ENCODE data around the gene OSBPL7.
A peak's percentile ranks its signal among the peaks of the same experiment; 100 is the strongest.

OSBPL7 gene

DNA sequence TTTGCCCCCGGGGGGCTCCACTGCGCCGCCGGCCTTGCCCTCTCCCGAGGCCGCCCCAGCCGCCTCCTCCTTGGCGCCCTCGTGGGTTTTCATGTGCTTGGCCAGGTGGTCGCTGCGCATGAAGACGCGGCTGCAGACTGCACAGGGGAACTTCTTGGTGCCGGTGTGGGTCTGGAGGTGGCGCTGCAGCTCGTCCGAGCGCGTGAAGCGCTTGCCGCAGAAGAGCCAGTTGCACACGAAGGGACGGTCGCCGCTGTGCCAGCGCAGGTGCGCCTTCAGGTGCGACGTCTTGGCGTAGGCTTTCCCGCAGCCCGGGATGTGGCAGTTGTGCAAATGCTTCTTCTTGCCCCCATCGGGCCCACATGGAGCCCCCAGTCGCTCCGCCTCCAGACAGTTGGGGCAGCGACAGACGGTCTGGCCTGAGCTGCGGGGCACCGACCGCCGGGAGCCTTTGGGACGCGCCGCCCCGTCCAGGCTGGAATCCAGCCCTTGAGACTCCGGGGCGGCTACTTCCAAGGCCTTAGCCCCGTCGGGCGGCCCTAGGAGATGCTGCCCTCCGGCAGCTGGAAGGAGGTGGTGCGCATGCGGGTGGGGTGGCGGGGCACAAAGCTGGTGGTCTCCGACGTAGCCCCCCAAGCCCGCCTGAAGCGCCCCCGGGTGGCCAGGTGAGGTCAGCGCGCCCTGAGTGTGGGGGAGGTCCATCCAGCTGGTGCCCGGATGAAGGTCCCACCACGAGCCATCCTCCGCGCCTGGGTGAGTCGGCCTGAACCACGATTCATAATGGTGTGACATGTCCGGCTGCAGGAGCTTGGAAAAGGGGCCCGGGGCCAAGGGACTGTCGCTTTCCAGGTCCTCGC is 26.0 kb upstream of the OSBPL7 start:
- no peak for DNase-seq (ENCODE audit: low read depth)

DNA sequence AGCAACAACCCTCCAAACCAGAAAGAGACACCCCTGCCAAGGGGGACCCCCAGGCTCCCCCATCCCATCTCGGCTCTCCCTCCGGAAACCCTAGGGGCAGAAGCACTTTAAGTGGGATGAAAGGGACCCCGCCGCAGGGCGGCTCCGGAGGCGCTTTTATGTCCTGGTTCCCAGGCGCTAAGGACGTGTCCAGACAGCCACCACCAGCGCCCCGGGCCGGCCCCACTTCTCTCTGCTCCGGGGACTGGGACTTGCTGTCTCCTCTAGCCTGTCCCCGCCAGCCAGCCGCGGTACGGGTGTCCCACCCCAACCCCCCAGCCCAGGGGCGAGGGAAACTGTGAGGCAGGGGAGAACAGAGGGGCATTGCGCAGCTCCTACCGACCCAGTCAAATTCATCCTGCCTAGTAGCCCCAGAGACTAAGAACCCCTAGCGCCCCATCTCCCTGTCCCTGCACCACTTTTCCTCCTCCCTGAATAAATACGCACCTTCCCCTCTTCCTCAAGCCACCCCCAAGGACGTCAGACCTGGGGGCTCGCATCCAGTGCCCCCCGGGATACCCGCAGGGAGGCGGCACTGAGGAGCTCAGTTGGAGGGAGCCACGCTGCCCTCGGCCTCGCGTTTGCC is 25.2 kb upstream of the OSBPL7 start:
- no peak for DNase-seq (ENCODE audit: low read depth)

DNA sequence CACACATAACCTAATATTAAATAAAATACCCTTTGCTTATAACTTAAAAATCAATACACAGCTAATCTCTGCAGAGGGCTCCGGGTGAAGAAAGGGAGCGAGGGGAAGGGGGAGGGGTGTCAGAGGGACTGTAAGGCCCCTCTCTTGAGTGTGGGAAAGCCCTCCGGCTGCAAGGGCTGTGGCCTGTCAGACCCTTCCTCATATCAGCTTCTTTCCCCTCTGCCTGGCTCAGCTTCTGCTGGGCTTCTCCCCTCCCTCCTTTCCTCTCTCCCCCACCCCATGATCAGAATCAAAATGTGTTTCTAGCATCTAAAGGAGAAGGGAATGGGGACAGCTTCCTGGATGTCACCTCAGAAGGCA is 24.1 kb upstream of the OSBPL7 start:
- DNase-seq (ENCODE audit: low read depth), result no peak

DNA sequence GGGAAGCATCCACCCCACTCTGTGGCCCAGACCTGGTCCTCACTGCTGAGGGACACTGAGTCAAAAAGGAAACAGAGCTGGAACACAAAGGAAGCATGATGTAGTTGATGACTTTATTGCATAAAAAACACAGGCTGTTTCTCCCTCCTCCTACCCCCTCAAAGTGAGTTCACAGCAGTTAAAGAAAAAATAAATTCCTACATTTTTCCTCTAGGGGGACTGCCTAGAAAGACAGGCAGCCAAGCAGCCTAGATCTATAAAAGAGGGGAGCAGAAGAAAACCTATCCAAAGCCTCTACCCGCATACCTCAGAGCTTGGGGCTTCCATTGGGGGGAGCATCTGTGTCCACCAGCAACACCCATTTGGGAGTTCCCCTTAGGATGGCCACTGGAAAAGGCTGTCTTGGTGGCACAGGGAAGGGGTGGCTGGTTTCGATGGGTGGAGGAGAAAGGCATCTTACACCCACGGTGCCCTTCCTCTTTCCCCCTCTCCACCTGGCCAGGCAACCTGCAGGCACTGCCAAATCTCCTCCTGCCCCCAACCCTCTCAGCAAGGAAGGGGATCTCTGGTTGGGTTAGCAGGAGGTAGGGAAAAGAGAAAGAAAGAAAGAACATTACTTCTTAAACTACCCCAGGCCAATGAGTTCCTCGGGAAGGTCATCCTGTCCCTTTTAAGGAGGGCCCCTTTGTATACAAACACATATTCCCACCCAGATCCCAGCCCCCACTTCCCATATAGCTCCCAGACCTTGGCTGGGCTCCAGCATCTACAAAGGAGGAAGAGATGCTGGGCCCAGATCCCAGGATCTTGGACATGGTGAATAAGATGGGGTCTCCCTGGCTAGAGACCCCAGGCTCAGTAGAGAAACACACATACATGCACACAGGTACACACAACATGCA is 23.5 kb upstream of the OSBPL7 start:
- no peak for DNase-seq (ENCODE audit: low read depth)

DNA sequence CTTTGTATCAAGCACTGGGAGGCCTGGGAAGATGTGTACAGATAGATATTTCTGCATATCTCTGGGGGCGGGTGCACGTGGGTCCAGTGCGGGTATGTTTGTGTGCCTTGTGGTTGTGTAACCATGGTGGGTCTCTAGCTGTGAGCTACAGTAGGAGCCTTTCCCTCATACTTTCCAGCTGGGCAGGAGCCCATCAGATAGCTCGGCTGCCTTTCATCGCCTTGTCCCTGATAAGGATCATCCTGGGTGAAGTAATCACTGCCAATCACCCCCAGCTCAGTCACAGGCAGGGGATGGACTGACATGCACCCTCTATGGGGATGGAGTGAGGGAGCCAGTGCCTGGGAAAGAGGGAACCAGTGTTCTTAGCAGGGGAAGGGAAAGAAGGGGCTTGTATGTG is 22.6 kb upstream of the OSBPL7 start:
- no peak for DNase-seq (ENCODE audit: low read depth)

DNA sequence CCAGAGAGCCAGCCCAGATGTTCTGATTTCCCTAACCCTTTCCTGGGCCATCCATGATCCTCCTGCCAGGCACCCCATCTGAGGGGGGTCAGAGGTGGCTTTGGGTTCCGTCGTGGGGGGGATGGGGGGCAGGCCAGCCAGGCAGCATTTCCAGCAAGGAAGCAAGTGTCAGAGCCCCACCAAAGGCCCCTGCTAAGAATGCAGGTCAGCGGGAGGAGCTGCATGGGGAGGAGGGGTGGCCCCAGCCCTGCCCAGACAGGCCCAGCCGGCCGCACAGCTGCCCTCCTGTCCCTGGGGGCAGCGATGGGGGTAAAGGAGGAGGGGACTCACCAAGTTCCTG is 21.8 kb upstream of the OSBPL7 start:
- no peak for DNase-seq (ENCODE audit: low read depth)

DNA sequence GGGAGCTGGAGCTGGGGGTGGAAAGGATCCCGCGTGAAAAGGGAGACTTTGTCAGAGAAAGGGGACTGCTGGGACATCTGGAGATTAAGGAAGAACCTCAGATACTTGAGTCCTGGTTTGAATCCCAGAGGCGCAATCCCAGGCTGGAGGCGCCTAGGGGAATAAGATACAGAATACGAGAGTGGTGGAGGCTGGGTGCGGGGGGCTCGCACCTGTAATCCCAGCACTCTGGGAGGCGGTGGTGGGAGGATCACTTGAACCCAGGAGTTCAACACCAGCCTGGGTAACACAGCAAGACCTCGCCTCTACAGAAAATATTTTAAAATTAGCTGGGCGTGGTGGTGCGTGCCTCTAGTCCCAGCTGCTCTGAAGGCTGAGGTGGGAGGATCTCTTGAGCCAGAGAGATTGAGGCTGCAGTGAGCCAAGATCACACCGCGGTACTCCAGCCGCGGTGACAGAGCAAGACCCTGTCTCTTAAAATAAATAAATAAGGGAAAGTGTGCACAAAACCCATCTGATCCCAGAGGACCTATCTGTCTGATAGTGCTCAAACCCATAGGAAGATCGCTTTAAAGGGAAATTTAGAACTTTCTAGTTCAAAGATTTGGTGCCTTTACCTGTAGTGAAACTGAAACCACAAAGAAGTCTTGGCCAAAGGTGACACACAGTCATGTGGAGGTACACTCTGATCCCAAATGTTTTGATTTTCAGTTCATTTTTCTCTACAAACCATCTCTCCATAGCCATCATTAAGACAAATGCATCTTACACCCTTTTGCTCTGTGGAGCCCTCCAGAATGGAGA is 20.1 kb upstream of the OSBPL7 start:
- DNase-seq (ENCODE audit: low read depth), result no peak

DNA sequence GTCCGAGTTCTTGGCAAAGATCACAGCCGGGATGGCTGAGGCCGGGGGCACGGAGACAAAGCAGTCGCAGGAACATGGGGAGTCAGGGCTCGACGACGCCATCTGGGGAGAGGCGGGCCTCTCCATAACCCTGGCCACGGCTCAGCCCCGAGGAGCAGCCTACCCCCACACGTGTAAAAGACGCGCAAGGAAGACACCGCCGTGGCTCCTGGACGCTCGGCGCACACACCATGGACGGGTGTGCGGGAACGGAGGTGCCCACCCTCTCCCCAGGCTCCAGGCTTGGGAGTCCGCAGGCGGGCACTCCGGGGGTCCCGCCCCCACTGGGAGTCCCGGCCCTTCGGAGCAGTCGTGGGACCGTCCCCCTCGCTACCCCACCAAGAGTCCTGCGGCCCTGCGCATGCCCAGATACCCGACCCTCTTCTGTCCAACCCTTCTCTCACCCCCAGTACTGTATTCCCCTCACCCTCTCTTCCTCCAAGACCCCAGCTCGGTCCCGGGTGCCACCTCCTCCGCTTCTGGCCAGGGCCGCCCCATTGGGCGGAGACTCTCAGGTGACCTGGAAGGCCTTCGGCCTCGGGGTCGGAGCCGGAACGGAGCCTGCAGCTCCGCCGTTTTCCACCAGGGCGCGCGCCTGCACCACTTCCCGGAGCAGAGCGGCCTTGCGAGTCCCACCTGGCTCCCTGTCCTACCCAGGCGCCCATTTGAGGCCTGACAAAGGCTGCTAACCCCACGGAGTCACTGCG is 19.3 kb upstream of the OSBPL7 start, which contains the start of gene SCRN2:
SCRN2 (minus strand) TSS at position 532 of the 746 bp plus-strand sequence; CDS start at position 102, 430 bp downstream.
- peak; percentile 75 for DNase-seq (ENCODE audit: low read depth)

DNA sequence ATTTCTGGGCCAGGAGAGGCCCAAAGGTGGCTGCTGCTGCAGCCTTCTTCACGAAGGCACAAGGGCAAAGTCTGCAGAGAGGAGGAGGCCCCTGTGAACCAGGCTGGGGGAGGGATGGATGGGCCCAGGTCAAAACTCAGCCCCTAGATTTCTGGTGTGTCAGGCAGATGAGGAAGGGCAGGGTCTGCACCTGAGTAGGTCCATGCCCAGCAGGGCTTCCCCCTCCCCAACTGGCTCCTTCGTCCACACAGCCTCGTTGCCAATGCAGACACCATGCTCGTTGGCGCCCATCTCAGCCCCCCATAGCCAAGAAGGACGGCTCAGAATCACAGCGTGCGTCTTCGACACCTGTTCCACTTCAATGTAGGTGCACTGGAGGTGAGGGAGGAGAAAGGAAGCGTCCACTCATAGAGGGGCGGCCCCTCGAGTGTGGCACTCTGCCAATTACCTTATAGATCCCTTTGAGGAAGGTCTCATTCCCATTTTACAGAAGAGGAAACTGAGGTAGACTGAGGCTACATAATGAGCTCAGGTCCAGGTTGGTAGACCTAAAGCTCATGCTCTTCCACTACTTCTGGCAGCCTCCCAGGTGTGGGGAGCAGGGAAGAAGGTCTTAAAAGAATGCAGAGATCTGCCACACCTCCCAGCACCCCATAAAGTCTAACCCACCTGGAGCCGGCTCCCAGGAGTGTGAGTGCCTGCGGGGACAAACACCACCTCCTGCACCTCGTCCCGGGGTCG is 18.6 kb upstream of the OSBPL7 start:
- DNase-seq (ENCODE audit: low read depth), result no peak

DNA sequence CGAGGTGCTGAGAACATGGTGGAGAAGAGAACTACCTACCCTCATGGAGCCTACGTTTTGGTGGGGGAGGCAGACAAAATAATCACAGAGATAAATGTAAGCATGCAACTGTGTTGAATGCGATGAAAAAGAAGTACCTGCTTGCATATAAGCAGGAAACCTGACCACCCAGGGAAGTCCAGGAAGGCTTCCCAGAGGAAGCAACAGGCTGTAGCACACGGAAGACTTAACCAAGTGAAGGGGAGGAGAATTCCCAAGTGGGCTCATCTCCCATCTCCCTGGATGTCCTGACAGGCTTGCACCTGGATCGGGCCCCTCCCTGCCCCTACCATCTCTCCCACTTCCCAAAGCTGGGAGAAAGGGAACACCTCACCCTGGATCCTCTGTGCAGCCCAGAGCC is 17.5 kb upstream of the OSBPL7 start:
- DNase-seq (ENCODE audit: low read depth), result no peak

DNA sequence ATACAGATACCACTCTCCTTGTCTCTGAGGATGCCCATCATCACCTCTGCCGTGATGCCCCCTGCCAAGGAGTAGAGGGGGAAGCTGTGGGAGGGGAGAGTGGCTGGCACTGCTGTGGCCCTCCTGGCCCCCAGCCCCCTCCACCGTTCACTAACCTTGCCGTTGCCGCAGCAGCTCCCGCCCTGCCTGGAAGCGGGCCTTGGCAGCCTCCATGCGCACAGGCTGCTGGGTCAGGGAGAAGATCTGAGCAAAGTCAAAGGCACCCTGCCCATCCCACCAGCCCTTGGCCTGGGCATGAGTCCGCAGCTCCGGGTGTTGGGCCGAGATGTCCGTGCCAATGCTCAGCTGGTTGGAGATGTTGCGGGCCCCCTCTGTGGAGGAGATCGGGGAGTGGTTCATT is 17.0 kb upstream of the OSBPL7 start:
- DNase-seq (ENCODE audit: low read depth), result no peak

DNA sequence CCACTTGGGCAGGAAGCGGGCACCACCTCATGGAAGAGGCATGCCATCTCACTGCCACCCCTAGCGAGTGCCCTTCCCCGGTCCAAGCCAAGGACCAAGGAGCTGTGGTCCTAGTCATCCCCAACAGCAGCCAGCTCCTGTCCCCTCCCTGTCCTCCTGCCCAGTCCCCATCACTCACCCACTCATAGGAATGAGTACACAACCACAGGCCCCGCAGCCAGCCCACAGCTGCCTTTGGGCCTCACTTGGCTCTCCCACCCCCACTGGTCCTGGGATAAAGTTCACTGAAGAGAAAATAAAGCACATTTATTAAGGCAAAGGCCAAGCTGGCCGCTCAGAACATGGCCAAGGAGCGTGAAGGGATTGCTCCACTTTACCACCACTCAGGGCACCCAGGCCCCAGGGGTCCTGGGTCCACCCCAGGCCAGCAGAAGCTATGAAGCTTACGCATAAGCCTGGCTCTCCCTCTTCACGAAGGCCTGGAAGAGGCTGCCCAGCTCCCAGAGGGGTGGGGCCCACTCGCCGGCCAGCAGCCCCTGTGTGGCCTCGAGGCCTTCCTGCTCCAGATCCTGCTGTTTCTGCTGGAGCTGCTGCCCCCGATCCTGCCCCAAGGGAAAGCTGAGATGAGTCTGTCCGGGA is 15.9 kb upstream of the OSBPL7 start:
- DNase-seq (ENCODE audit: low read depth), result no peak

DNA sequence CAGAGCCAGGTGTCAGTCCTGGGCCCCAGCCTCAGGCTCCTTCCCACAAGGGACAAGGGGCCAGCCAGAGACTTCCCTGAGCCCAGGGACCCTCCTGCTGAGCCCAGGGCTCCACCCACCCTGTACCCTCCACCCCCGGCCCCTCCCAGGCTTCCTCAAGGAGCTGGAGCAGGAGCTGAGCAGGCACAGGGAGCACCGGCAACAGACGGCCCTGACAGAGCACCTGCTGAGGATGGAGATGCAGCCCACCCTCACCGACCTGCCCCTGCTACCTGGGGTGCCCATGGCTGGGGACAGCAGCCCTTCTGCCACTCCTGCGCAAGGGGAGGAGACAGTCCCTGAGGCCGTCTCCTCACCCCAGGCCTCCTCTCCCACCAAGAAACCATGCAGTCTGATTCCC is 15.0 kb upstream of the OSBPL7 start:
- DNase-seq (ENCODE audit: low read depth), result no peak

DNA sequence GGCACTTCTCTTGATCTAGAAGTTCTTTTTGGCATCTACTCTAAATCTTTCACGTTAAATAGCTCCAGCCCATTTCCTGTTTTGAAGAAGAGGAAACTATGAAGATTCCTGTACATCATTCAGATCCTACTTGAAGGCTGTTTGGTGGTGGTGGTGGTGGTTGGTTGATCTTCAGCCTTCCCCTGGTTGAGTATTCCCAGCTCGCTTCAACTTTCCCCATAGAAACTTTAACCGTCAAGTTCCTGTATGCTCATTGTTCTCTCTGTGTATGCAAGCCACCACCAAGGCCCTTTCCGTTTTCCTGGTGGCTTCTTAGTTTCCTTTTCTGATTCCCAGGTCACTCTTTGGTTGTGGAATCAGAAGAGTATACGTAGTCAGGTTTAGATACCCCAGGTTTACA is 13.2 kb upstream of the OSBPL7 start:
- no peak for DNase-seq (ENCODE audit: low read depth)

DNA sequence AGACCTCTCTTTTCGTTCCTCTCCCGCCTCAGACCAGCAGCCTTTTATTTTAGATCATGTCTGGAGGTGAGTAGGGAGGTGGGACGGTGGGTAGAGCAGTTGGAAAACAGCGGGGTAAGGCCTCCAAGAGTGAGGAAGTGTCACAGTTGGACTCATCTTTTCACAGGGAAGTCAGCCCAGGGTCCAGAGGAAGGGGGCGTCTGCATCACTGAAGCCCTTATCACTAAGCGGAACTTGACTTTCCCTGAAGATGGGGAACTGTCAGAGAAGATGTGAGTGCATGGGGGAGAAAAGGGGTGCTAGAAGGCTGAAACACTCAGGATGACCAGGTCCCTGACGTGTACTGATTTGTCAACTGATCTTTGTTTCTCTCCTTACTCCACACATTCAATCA is 10.3 kb upstream of the OSBPL7 start:
- no peak for DNase-seq (ENCODE audit: low read depth)

DNA sequence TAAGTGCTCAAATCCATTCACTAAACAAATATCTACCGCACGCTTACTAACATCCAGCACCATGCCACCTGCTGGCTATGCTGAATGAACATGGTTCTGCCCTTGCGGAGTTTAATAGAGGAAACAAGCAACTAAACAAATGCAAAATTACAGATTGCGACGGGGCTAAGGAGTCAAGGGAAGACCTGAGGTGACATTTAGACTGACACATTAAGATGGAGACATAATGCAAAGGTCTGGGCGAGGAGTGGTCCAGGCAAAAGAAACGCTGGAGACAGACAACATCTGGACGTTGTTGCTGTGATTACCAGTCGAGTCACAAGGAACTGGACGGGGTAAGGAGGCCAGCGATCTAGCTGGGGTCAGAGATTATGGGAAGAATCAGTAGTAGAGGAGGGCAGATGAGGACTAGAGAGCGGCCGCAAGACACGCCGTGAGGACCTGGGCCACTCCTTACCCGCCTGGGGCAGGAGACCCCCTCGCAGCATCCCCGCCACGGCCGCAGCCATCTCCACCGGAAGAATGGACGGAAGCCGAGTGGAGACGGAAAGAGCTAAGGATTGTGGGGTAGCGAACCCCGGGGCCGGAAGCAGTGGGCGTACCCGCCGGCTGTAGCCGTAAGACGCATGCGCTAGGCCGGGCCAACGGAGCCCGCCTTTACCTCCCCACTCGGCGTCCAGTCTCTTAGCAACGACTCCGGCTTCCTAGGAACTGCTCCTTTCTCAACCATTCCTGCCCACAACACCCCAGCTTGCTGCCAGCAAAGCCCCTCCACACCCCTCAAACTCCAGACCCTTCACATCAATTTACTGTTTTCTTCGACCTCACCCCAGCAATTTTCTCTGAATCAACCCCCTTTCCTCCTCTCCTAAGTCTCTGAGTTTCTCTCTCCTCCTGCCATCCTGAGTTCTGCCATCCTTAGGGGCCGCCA is 9.7 kb upstream of the OSBPL7 start, which contains the start of the genes LRRC46 and MRPL10:
LRRC46 (plus strand) TSS at position 668 of the 931 bp plus-strand sequence. CDS start 320 bp downstream, outside the sequence.
MRPL10 (minus strand) TSS at position 539 of the 931 bp plus-strand sequence; CDS start at position 509, 30 bp downstream.
- DNase-seq (ENCODE audit: low read depth), result peak; percentile 89

DNA sequence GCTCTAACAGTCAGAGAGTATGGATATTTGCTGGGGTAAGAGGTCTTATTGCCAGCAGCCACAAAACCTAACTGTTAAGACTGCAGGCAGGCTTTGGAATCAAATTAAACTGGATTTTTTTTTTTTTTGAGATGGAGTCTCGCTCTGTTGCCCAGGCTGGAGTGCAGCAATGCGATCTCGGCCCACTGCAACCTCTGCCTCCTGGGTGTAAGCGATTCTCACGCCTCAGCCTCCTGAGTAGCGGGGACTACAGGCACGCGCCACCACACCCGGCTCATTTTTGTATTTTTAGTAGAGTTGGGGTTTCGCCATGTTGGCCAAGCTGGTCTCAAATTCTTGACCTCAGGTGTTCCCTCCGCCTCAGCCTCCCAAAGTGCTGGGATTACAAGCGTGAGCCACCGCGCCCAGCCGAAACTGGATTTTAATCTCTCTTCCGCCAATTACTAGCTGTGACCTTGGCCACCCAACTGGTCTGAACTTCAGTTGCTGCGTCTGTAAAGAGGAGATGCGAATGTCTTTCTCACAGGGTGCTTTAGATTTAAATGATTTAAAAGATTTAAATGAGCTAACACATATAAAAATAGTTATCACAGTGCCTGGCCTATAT is 8.9 kb upstream of the OSBPL7 start:
- DNase-seq (ENCODE audit: low read depth), result no peak

DNA sequence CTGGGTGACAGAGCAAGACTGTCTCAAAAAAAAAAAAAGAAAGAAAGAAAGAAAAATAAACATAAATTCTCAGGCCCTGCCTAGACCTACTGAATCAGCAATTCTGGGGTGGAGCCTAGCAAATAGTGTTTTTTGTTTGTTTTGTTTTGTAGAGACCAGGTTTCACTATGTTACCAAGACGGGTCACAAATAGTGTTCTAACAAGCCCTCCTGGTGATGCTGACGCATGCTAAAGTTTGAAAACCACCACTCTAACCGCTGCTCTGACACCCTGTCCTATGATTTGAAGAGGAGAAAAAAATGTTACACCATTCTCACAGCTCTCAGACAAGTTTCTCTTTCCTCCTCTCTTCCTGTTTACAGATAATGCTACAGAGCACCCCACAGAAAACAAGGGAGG is 8.3 kb upstream of the OSBPL7 start:
- DNase-seq (ENCODE audit: low read depth), result no peak

All from stimulated activated CD8-positive, alpha-beta memory T cell treated with anti-CD3 and anti-CD28 coated beads, Interleukin-12 subunit alpha, Interleukin-12 subunit beta, amount 100 ng/mL, for 4 hours (primary cell).